Measurements from ENCODE around the gene BMP7.

The BMP7 gene

DNA sequence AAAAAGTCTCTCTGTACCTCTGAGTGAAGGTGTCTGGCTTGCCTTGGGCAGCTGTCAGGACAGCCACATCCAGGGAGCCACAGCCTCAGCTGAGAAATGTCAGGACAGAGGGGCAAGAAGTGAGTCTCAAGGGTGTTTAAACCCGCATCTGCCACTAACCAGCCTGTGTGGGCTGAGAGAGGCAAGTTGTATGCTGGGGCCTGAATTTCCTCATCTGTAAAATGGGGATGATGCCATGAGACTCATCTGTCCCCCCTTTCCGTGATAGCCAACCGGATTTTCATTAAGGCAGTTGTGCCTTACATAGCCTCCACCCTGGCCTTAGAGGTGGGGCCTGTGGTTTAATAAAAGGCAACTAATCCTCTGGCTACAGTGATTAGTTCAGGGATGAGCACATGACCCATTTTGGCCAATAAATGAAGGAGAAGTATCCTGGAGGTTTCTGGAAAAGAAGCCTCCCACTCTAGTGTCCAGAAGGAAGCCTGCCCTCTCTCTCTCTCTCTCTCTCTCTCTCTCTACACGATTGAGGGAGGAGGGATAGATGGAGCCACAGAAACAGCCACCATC lies 79.3 kb downstream of the BMP7 start:
- no peak for DNase-seq

DNA sequence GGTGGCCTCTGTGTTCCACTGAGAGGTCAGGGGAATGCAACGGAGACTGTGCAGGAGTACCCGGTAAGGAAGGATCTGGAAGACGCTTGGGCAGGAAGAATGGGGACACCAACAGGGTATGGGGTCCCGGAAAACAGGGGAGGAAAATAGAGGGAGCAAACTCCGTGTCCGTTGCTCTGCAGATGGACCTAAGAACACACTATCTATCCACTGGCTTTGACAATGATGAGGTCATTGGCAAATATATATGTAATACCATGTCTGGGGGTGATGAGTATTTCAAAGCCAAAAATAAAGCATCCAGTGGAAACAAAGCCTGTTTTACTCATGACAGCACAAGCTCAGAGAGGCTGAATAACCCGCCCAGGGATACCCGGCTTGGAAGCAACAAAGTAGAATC lies 80.2 kb downstream of the BMP7 start:
- no peak for DNase-seq

DNA sequence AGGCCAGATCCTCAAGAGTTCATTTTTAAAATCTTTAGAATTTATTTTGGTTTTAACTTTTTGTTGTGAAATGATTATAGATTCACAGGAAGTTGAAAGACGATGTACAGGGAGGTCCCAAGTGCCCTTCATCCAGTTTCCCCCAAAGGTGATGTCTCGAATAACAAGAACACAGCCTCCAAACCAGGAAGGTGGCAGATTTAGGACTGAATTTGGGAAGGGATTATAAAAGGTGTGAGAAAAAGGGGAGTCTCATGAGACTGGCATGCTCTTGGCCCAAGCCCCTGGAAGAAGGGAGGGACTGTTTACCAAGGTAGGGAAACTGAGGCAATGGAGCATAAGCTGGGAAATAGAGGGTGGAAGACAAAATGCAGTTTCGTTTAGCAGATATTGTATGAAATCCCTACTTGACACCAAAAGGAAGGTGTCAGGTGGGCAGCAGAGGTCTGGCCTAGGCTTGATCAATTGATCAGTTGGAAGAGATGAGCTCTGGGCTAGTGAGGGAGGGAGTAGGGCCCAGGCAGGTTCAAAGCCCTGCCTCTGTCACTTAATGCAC lies 81.2 kb downstream of the BMP7 start:
- DNase-seq = no peak

DNA sequence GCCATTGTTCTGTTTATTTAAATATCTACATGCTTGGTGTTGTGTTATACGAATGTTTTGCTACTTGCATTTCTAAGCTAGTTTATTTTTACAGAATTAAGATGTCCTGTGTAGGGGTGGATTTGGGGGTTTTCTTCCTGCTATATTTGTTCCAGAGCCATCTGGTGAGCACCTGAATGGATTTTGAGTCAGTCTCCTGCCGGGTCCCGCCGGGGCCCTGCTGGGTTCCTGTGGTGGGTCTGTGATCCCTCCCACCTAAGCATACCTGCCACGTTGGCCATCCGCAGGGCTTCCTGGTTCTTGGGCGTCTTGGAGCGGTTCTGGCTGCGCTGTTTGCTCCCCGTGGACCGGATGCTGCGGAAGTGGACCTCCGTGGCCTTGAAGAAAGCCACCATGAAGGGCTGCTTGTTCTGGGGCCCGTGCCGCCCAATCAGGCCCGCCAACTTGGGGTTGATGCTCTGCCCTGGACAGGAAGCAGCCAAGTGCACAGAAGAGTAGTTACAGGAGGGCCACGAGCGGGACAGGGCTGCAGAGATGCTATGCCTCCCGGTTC lies 82.9 kb downstream of the BMP7 start:
- no peak for DNase-seq

DNA sequence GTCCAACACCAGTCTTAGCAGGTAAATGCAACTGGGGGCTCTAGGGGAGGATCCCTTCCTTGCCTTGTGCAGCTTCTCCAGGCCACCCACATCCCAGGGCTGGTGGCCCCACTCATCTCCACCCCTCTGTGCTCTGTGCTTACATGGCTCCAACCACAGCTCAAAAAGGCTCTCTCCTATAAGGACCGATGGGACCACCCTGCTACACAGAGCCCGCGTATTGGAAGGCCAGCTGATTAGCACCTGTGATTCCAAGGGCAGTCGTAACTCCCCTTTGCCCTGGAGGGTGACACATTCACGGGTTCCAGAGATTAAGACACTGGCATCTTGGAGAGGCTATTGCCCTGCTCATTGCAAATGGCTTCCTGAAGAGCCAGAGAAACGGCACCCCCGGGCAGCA lies 84.8 kb downstream of the BMP7 start:
- DNase-seq = no peak

DNA sequence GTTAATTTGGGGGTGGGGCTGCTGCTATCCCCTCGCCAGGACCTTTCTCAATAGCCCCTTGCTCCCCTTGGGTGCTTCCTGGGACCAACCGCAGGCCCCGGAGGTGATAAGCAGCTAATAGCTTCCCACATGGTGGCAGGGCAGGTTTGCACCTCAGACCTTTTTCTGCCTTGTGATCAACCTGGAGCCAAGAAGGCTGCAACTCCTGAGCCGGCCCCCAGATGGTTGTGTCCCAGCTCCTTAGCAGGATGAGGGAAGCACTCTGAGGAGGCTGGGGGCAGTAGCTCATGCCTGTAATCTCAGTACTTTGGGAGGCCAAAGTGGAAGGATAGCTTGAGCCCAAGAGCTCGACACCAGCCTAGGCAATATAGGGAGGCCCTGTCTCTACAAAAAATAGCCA lies 85.5 kb downstream of the BMP7 start:
- no peak for DNase-seq

DNA sequence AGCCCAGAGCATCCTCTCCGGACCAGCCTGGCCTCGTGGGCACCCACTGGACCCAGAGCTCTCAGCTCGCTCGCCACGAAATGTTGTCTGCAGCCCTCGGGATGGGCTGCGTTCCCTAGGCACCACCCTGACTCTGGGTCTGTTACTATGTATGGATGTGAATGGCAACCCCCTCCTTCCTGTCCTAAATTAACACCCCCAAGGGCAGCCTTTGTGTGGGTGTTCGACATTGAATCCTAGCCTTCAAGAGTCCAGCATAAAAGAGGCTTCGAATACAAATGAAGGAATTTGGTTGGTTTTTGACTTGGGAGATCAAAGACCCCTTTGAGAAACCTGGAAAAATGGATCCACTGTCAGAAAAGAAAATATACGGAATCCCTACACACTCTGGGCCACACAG lies 86.1 kb downstream of the BMP7 start:
- DNase-seq = no peak

DNA sequence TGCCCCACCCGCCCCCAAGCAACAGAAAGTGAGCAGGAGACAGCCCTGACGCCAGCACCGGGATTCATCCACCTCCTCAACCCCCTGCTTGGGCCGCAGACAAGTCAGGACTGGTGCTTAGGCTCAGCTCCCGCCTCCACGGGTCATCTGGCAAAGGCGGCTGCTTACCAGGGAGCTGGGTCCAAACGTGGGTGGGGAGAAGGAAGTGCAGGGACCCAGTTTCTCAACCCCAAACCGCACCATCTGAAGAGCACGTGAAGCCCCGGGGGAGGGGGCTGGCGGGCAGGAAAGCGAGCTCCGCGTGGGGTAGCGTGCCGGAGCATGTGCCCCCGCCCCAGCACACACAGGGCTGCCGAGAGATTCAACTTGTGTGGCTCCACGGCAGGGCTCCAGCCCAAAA lies 87.2 kb downstream of the BMP7 start:
- DNase-seq = no peak

DNA sequence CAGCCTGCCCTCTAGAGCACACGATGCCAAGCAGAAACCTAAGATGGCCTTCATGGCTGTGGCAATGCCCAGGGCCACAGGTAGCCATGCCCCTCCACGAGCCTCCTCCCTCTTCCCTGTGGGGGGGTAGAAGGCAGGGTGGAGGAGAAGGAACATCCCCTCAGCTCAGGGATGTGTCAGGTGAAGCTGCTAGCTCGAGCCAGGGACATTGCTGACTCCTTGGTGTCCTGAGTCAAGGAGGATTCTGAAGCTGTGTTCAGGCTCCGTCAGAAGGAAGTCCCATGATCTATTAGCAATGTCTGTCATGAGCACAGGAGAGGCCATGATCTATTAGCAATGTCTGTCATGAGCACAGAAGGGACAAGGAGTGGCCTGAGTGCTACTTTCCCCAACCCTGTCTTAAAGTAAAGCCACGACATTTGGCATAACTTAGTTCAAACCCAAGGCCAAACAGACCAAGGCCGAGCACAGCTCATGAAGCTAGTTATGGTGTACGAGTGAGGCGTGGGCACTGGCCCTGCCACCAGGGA lies 87.8 kb downstream of the BMP7 start:
- no peak for DNase-seq

DNA sequence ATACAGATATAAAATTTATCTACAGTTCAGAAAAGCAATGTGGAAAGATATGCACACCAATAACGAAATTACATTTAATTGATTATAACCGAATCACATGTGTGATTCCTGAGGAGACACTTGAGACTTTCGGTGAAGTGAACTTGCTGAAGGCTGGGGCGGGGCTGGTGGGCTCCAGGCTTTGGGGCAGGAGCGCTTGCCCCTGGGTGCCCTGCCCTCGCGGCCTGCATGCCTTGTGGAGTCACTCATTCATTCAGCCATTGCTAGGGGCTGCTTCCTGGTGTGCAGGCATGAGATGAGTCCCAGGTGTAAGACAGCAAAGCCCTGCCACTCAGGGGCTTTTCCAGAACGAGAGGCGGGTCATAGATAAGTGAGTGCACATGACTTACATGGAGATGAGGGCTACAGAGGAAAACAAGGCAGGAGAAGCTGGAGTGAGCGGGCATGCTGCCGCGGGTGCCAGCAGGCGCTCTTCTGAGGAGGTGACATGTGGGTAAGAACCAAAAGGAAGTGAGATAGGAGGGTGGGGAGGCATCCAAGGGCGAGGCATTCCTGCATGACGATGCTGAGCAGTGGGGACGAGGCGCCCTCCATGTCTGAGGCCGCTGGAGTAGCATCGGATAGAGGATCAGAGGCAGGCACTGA lies 88.7 kb downstream of the BMP7 start:
- no peak for DNase-seq

DNA sequence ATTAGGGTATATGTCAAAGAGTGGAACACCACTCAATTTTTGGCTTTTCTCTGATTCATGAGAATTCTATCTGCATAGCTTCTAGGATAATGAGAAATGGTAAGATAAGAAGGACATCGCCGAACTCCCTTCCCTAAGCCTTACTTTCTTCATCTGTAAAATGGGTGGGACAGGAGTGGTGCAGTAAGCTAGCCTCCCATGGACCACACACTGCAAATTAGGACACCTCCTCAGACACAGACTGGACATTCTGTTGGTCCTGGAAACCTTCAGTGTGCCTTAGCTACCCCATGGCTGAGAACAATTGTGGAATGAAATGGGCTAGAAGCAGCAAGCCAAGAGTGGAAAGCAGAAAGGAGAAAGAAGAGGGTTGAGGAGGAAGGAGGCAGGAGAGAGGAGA lies 89.6 kb downstream of the BMP7 start:
- no peak for DNase-seq

DNA sequence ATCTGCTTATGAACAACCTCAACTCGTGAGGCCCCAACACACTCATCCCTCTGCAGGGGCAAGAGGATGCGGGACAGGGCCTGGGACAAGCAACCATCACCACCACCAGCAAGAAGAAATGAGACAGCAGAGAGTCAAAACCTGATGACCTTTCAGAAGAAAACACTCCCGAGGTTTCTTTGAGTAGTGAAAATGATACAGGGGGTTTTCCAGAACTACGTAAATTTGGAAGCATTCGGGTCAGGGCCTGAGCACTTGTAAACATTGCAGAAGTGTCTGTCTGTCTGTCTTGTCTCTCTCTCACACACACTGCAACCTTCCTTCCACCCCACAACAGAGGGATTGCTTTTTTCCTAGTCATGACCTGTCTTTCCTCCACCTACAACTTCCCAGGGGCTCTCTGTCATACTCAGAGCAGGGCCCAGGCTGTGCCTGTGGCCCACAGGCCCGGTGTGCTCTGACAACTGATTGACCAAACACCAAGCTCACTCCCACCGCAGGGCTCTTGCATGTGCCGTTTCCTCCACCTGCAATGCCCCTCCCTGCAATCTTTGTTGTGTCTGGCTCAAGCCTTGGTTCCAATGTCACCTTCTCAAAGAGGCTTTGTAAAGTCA lies 90.9 kb downstream of the BMP7 start:
- DNase-seq = no peak

DNA sequence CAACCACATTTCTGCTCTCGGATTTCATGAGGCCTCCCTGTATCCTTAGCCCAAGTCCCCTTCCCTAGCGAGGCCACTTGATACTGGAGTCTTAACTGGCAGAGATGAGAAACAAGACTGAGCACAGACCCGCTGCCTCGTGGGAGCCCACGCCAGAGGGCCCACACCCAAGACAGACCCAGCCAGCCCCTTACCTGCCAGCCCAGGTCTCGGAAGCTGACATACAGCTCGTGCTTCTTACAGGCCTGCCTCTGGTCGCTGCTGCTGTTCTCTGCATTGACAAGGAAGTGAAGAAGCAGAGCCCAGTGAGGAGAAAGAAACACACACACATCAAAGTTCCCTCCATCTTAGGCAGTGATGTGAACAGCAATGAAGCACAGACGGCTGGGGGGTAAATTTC lies 91.7 kb downstream of the BMP7 start:
- no peak for DNase-seq

DNA sequence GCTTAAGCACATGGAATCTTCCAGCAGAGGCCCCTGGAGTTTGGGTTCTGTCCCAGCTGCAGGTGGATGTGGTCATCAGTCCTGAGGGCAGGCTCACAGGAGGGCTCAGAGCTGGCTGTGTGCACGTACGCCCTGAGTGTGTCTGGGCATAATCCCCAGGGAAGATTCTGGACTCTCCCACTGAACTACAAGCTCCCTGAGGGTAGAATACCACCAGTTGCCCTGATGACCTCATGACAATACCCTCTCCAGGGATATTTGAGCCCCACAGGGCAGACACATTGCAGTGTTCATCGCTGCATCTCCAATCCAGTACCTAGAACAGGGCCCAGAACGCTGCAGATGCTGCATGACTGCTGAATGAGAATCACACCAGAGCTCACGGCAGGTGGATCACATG lies 92.5 kb downstream of the BMP7 start:
- no peak for DNase-seq

DNA sequence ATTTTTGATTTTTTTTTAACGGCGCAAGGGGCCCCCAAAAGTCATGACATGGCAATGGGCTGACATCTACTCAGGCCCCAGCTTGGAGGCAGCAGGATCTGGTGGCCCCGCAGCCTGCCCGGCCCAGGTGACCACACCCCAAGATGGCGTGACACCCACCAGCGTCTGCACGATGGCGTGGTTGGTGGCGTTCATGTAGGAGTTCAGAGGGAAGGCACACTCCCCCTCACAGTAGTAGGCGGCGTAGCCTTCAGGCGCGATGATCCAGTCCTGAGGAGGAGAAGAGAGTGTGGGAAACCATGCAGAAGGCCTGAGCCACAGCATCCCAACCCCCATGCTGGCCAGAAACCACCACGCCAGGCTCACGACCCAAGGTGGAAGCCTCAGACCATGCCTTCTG lies 93.4 kb downstream of the BMP7 start:
- DNase-seq = no peak

DNA sequence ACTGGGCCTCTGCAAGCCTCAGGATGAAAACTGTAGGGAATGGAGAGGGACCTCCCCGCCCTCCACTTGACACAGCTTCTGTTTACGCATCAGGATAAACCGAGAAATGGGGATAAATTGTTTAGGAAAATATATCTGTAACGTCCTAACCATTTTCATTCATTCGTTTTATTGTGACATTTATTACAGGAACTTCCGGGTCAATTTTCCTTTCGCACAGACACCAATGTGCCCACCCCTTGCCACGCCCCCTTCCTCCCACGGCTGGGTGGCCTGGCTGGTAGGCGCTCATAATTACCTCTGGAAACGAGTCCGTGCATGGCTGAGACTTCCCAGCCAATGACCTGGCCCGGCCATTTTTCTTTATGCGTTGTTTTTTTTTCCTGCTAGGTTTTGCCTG lies 96.1 kb downstream of the BMP7 start:
- DNase-seq = no peak

DNA sequence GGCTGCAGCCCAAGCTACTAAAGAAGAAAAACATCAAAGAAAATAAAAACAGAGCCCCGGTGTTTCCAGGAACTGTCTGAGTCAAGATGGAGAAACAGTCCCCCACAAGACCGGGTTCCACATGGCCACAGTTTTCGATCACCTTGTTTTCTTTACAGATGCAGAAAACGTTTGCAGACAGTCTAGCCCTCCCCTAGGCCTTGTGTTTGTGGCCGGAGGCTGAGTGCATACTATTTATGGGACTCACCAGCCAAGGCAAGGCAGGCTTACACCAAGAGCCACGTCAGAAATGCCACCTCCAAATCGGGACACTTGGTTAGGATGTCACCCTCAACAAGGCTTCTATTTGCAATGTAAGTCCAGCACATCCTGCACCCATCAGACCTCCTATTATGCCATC lies 97.3 kb downstream of the BMP7 start:
- no peak for DNase-seq

DNA sequence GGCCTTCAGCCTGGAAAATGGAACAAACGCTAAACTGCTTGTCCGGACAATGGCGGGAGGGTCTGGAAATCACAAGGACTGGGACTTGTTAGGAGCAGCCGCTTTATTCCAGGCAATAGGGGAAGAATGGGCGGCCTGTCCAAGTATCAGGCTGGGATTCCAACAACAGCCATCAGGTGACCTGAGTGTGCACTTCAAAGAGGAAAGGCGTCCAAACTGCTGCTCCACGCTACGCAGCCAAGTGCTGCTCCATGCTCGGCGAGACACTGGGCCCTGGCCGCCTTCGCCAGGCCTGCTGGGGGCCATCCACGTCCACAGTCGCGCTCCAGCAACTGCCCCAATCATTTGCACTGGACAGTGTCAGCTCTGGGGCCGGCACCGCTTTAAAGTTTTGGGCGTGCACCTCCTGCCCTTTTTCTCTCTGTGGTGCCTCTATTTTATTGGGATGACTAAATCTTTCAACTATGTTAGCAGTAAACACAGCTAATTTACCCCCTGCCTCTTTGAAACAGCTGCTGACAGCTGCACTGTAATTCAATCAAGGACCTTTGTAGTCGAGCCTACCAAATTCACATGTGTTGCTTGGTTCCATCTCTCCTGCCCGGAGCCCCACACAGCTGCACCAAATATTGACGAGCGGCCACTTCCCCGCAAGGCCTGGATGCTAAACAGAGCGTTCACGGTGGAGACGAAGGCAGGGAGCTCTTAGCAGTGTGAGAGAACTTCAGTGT lies 98.3 kb downstream of the BMP7 start:
- DNase-seq = no peak

DNA sequence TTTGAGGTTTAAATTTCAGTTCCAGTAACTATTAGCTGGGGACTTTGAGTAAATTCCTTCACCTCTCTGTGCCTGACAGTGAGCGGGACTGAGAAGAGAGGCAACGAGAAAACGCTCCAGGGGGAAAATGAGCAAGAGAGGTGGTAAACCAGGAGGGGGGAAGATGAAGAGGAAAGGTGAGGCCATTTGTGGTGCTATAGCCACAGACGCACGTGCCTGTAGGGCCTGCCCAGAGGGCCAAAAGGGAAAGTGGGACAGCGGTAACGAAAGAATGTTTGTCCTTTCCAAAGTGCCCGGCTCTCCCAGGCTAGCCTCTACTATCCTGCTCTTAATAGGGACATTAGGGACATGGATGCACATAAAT lies 99.2 kb downstream of the BMP7 start:
- DNase-seq = no peak

DNA sequence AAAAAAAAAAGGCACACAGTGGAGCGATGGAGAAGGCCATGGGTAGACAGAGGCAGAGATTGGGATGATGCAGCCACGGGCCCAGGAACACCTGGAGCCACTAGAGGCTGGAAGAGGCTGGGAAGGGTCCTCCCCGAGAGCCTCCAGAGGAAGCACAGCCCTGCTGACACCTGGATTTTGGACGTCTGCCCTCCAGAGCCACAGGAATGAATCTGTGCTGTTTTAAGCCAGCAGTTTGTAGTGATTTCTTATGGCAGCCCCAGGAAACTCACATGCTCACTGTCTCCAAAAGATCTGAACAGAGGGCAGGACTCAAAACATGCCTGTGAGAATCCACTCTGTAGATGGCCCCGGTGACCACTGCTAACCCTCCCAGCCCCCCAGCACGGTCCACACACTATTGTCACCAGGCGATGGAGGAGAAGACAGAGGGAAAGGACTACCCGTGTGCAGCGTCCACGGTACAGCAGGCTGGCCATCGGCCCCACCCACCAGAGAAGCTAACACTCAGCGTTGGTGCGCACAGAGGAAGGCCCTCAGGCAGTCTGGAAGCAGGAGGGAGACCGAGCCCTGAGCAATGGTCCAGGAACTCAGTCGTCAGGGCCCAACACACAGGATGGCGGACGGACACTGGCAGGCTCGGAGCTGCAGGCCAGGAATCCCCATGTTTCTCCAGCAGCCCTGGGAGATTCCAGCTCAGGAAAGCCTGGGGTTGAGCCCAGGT lies 99.7 kb downstream of the BMP7 start:
- DNase-seq = no peak

DNA sequence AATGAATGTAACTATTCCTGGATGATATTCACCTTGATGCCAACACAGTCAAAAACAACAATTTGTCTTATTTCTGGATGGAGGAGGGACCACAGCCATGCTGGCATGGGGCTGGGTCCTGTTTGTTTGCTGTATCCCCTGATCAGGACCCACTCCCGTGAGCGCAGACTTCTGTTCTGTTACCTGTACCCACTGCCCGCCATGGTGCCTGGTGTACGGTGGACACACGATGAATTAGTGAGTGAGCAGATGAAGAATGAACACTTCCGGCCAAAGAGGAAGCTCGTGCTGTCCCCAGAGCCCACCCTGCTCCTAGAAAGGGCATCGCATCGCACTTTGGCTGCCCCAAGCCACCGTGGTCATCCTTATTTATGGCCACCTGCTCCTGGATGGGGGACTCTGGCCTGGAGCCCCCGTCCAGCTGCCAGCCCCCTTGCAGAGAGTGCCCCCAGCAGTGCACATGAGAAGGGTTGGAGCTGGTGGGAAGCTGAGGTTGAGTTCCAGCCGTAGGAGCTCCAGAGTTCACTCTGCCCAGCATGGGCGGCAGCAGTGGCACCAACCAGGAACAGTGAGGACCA lies 100.9 kb downstream of the BMP7 start:
- DNase-seq = no peak

DNA sequence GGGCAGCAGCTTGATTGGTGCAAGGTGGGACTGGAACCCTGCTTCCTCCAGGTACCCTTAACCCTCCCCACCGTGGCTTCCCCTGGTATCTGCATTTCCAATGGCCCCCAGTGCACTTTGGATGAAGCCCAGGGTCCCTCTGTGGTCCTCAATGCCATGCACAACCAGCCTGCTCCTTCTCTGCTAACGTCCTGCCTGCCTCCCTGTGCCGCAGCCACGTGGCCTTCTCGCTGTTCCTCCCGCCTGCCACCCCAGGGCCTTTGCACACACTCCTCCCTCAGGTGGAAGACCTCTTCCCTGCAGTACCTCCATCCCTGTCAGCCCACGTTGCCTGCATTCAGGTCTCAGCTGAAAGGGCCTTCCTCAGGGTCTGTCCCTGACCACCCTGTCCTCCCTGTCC lies 101.6 kb downstream of the BMP7 start:
- no peak for DNase-seq

All from COR-L47 (cell line).